ENCODE results near the gene GREB1L. TPM values are rescaled to one million over a fixed set of nuclear protein-coding genes. Genes with fewer than 3 reads are reported as not detected.

The GREB1L gene
- total RNA-seq, 6 experiments from 2014 or later: 1.9 to 10.8 (median 2.3) TPM

- no peak overlapping the region for H3K27ac Mint-ChIP-seq
- H3K36me3 Mint-ChIP-seq (ENCODE audit: low read depth): peaks cover 9% of the 10 kb centered on the region; the same call in 1 of the 2 replicates
- no peaks in the 10 kb centered on the region; the same call in 1 of the 2 replicates for H3K27me3 Mint-ChIP-seq (ENCODE audit: insufficient read depth)
- no peak overlapping the region for H3K4me3 Mint-ChIP-seq
- no peaks in the 10 kb centered on the region for H3K4me1 Mint-ChIP-seq (ENCODE audit: low read depth)
- TF ChIP-seq, protein P1, sequence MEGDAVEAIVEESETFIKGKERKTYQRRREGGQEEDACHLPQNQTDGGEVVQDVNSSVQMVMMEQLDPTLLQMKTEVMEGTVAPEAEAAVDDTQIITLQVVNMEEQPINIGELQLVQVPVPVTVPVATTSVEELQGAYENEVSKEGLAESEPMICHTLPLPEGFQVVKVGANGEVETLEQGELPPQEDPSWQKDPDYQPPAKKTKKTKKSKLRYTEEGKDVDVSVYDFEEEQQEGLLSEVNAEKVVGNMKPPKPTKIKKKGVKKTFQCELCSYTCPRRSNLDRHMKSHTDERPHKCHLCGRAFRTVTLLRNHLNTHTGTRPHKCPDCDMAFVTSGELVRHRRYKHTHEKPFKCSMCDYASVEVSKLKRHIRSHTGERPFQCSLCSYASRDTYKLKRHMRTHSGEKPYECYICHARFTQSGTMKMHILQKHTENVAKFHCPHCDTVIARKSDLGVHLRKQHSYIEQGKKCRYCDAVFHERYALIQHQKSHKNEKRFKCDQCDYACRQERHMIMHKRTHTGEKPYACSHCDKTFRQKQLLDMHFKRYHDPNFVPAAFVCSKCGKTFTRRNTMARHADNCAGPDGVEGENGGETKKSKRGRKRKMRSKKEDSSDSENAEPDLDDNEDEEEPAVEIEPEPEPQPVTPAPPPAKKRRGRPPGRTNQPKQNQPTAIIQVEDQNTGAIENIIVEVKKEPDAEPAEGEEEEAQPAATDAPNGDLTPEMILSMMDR (IDR thresholded peaks at IDR 0.05): no peak
- DNase-seq: no peak
- H3K9me3 Mint-ChIP-seq: no peaks in the 10 kb centered on the region
Measured at GRCh38 chr18:21534327-21534726, 292.3 kb downstream of the GREB1L start.

- H3K4me1 Mint-ChIP-seq (ENCODE audit: low read depth): no peaks in the 10 kb centered on the region
- no peak overlapping the region for H3K4me3 Mint-ChIP-seq
- no peak overlapping the region for H3K27ac Mint-ChIP-seq
- H3K9me3 Mint-ChIP-seq: no peaks in the 10 kb centered on the region
- TF ChIP-seq, protein P1 (IDR thresholded peaks at IDR 0.05): no peak
- peaks cover 12% of the 10 kb centered on the region for H3K36me3 Mint-ChIP-seq (ENCODE audit: low read depth)
- DNase-seq: no peak
- H3K27me3 Mint-ChIP-seq (ENCODE audit: insufficient read depth): no peaks in the 10 kb centered on the region; the same call in 1 of the 2 replicates
Measured at GRCh38 chr18:21538230-21538629, 296.2 kb downstream of the GREB1L start.

DNA sequence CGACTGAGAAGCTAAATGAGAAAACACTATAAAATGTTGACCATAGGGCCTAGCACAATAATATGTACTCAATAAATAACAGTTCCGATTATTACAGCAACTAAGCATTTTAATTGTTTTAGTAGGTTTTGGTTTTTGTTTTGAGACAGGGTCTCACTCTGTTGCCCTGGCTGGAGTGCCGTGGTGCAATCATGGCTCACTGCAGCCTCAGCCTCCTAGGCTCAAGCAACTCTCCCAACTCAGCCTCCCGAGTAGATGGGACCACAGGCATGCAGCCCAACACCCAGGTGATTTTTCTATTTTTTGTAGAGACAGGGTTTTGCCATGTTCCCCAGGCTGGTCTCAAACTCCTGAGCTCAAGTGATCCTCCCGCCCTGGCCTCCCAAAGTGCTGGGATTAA is 304.4 kb downstream of the GREB1L start:
- Mint-ChIP-seq H3K36me3 (ENCODE audit: low read depth) (peaks cover 16% of the 10 kb centered on the region; the same call in 1 of the 2 replicates), H3K9me3 (no peaks in the 10 kb centered on the region), H3K4me1 (ENCODE audit: low read depth) (no peaks in the 10 kb centered on the region), H3K27me3 (ENCODE audit: insufficient read depth) (no peaks in the 10 kb centered on the region), H3K4me3 (no peak overlapping the region), H3K27ac (no peak overlapping the region)
- no peak for DNase-seq
- TF ChIP-seq, protein P1 (IDR thresholded peaks at IDR 0.05): no peak

- Mint-ChIP-seq H3K4me1 (ENCODE audit: low read depth) (no peaks in the 10 kb centered on the region), H3K36me3 (ENCODE audit: low read depth) (peaks cover 17% of the 10 kb centered on the region; the same call in 1 of the 2 replicates), H3K9me3 (no peaks in the 10 kb centered on the region), H3K27me3 (ENCODE audit: insufficient read depth) (no peaks in the 10 kb centered on the region), H3K4me3 (no peak overlapping the region), H3K27ac (no peak overlapping the region)
- no peak for DNase-seq
- TF ChIP-seq, protein P1 (IDR thresholded peaks at IDR 0.05): no peak
Measured at GRCh38 chr18:21548647-21549046, 306.6 kb downstream of the GREB1L start.

DNA sequence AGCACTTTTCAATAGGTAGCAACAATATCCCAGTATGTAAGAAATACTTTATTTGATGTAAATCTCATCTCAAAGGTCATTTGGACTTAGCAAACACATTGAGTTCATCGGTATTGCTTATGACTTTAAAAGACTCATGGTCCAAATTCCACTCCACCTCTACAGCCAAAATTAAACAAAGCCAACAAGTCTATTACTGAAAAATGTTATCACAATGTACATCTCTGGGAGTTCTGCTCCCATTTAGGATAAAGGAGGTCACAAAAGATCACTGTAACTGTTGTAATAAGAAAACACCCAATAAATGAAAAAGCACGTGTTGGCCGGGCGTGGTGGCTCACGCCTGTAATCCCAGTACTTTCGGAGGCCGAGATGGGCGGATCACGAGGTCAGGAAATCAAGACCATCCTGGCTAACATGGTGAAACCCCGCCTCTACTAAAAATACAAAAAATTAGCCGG is 308.5 kb downstream of the GREB1L start:
- Mint-ChIP-seq H3K27me3 (ENCODE audit: insufficient read depth) (no peaks in the 10 kb centered on the region), H3K4me3 (no peak overlapping the region), H3K27ac (no peak overlapping the region), H3K4me1 (ENCODE audit: low read depth) (no peaks in the 10 kb centered on the region), H3K9me3 (no peaks in the 10 kb centered on the region), H3K36me3 (ENCODE audit: low read depth) (peaks cover 11% of the 10 kb centered on the region; the same call in 1 of the 2 replicates)
- TF ChIP-seq, protein P1 (IDR thresholded peaks at IDR 0.05): no peak
- DNase-seq: no peak

All from HFFc6 (cell line).